Activated CD8-positive, alpha-beta memory T cell treated with anti-CD3 and anti-CD28 coated beads, Interleukin-2, amount 50 U/mL, for 48 hours (primary cell): Measurements from ENCODE around the gene AQP6.
"Not testable (repeated sequence)": the region's sequence is repeated elsewhere in the genome, so short reads cannot be mapped to it uniquely, and the experiment has no call there.

Experiments used
- DNase-seq: peaks from one replicate; pipeline ENCODE4 v3.0.0-alpha.2; 2020

AQP6 gene

DNA sequence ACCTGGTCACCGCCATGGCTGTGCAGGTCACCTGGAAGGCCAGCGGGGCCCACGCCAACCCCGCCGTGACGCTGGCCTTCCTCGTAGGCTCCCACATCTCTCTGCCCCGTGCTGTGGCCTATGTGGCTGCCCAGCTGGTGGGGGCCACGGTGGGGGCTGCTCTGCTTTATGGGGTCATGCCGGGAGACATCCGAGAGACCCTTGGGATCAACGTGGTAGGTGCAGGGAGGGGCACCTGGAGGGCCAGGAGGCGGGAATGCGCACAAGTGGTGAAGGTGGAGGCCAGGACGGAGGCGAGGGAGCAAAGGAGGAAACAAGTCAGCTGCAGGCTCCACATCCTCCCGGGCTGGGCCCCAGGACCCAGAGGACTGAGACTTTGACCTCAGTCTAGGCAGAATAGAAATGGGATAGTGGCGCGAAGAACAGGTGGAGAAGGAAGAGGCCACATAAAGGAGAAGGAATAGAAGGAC lies 649 bp downstream of the AQP6 start:
- no peak for DNase-seq

GRCh38 chr12:49974231-49974675 lies 1.5 kb downstream of the AQP6 start:
- DNase-seq, result no peak

GRCh38 chr12:49974677-49975317 lies 2.0 kb downstream of the AQP6 start:
- DNase-seq, result no peak

- DNase-seq, result no peak
Observed at GRCh38 chr12:49975318-49975761, 2.6 kb downstream of the AQP6 start.

DNA sequence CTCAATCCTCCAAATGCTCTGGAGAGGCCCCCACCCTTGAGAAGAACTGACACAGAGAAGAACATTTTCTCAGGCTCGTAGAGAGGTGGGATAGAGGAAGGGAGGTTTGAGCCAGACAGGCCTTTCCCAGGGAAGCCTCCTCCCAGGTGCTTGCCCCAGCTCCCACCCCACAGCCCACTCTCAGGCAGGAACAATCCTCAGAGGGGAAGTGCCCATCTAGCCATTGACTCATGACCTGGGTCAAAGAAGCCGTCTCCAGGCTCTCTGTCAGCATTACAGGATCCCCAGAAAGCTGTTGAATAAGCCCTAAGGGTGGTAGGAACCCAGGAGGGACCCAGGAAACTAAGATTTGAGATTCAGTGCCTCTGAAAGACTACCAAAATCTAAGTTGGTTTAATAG lies 3.8 kb downstream of the AQP6 start:
- DNase-seq, result no peak

GRCh38 chr12:49978125-49978524 lies 5.4 kb downstream of the AQP6 start:
- no peak for DNase-seq

- DNase-seq, result no peak
Observed at GRCh38 chr12:49979016-49979586, 6.4 kb downstream of the AQP6 start.

GRCh38 chr12:49979791-49980190 lies 7.0 kb downstream of the AQP6 start:
- no peak for DNase-seq

GRCh38 chr12:49980501-49981349 lies 8.0 kb downstream of the AQP6 start:
- DNase-seq, result no peak

DNA sequence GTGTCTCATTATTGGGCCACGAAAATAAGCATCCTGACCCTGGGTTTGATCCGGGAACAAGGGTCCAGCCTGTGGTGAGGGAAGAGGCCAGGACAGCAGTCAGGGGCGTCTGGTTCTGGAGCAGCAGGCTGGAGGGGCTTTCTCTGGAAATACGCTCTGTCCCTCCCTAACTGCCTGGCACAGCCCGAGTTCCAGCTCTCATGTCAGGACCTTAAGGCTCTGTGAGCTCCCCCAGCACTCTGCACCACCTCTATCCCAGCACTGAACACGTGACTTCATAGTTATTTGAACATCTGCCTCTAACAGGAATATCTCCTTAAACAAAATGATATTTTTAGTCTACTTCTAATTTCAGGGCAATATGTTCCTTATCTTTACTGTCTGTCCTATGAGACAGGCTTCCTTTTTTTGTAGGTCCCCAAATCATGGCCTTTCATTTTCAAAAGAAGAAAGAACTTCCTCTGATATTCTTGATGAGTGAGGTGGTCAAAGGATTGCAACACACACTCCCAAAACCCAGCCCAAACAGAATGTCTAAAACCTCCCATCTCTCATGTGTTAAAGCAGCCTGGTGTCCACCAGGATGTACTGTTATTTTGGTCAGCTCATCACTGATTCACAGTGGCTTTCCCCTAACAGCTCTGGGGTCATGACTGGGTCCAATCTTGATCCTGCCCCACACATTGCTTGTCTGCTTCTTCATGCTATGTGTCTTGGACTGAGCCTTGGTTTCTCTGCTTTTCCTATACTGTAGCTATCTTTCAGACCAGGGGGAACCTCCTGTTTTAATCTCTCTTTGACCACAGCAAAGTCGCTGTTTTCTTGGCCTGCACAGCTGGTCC lies 9.7 kb downstream of the AQP6 start:
- DNase-seq, result no peak

- DNase-seq, result no peak
Observed at GRCh38 chr12:49983892-49984291, 11.1 kb downstream of the AQP6 start.

DNA sequence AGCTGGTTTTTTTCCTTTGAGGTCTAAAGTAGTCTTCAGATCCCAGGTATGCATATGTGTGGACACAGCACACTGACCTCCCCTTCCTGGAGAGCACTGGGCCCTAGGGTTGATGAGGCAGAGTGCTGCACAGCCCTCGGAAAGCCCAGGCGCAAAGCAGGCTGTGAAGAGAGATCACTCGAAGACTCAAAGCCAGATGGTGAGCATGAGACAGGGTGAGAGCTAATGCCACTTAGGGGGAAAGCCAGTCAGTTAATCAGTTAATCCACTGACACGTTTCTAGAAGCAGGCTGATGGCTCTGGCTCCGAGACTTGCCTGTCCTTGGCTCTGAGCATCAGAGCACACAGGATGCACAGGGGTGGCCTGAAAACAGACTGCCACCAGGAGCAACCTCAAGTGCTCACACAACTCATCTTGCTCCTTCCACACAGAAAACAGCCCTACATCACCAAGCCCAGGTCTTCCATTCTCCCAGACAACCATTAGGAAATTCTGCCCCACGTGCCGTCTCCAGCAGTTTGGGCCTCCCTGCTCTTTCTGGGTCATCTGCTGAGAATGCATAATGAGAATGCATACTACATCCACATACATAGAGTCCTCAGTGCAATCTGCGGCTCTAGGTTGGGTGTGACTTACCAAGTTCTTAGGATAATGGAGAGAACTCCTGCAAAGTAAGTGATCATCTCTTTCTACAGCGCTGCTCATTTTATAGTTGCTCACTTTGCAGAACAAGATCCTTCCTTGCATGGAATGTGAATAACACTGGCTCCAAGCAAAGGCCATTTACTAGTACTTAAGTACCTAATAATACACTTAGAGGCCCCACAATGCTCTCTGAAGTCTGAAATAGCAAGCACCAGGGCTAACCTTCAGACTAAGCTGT lies 12.0 kb downstream of the AQP6 start:
- DNase-seq, result no peak

DNA sequence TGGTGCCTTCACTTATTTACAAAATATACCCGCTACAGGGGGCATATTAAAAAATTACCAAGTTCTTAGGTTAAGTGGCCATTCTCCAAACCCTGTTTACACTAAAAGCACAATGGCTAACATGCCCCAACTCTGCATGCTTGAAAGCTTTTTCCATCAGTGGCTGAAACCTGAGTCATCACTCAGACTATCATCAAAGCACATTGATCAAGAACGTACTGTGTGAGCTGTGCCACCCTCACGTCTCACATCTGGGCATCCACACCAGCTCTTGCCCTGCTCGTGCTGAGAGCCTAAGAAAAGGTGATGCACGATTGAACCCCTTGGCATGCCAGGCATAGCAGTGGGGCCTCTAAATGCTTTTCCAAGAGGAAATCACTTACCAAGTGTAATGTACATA lies 13.2 kb downstream of the AQP6 start:
- DNase-seq, result no peak

GRCh38 chr12:49986476-49986875 lies 13.7 kb downstream of the AQP6 start:
- DNase-seq, result not testable (repeated sequence)

- DNase-seq, result no peak
Observed at GRCh38 chr12:49987625-49988303, 15.0 kb downstream of the AQP6 start.

DNA sequence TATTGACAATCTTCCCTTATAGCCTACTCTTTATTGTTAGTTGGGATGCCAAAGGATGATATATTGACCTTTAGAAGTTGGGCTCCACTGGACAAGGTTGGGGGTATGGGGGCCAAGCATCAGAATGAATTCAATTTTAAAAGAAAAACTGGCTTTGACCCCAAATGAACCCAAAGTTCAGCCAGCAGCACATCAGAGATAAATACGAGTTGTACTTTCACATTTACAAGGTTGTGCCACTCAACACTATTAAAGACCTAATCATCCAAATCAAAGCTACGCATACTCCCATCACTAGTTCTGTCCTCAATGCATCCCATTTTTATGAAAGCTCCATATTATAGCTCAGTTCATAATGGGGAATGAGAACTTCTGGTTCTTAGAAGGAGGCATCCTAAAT lies 16.7 kb downstream of the AQP6 start:
- DNase-seq, result not testable (repeated sequence)

- no peak for DNase-seq
Observed at GRCh38 chr12:49990273-49990672, 17.5 kb downstream of the AQP6 start.

GRCh38 chr12:49998453-49998852 lies 25.7 kb downstream of the AQP6 start:
- DNase-seq, result no peak

GRCh38 chr12:50003595-50003994 lies 30.8 kb downstream of the AQP6 start:
- DNase-seq, result no peak

GRCh38 chr12:50004696-50005095 lies 31.9 kb downstream of the AQP6 start:
- no peak for DNase-seq

- no peak for DNase-seq
Observed at GRCh38 chr12:50005175-50005574, 32.4 kb downstream of the AQP6 start.
